ENCODE measurements around the gene GAL3ST1.

Gene GAL3ST1

DNA sequence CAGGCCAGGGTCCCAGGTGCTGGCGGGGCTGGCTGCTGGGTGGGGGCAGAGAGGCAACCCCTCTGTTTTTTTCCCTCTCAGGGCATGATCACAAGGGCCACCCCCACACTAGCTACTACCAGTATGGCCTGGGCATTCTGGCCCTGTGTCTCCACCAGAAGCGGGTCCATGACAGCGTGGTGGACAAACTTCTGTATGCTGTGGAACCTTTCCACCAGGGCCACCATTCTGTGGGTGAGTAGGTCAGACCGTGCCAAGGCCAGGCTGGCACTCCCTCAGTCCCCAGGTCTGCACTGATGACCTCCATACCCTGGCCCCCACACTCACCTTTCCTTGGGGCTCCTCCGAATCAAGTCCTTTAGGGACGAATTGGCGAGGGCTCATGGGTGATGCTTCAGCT lies 39.8 kb upstream of the GAL3ST1 start:
- Histone ChIP-seq H3K36me3 (ENCODE audit: control insufficient read depth, insufficient read depth, low read length) (no peaks in the 10 kb centered on the region), H3K27me3 (ENCODE audit: control insufficient read depth, insufficient read depth, low read length) (no peaks in the 10 kb centered on the region), H3K4me1 (no peaks in the 10 kb centered on the region), H3K4me3 (ENCODE audit: low read depth, low read length) (no peak overlapping the region), H3K79me2 (no peaks in the 10 kb centered on the region), H3K9me3 (ENCODE audit: control insufficient read depth, low read length) (no peaks in the 10 kb centered on the region), H3K27ac (no peak overlapping the region), H3K9ac (no peak overlapping the region), H2AFZ (no peak overlapping the region), H3K4me2 (ENCODE audit: low read length) (no peak overlapping the region)
- TF ChIP-seq, protein P1, sequence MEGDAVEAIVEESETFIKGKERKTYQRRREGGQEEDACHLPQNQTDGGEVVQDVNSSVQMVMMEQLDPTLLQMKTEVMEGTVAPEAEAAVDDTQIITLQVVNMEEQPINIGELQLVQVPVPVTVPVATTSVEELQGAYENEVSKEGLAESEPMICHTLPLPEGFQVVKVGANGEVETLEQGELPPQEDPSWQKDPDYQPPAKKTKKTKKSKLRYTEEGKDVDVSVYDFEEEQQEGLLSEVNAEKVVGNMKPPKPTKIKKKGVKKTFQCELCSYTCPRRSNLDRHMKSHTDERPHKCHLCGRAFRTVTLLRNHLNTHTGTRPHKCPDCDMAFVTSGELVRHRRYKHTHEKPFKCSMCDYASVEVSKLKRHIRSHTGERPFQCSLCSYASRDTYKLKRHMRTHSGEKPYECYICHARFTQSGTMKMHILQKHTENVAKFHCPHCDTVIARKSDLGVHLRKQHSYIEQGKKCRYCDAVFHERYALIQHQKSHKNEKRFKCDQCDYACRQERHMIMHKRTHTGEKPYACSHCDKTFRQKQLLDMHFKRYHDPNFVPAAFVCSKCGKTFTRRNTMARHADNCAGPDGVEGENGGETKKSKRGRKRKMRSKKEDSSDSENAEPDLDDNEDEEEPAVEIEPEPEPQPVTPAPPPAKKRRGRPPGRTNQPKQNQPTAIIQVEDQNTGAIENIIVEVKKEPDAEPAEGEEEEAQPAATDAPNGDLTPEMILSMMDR (IDR thresholded peaks at IDR 0.05) = no peak

DNA sequence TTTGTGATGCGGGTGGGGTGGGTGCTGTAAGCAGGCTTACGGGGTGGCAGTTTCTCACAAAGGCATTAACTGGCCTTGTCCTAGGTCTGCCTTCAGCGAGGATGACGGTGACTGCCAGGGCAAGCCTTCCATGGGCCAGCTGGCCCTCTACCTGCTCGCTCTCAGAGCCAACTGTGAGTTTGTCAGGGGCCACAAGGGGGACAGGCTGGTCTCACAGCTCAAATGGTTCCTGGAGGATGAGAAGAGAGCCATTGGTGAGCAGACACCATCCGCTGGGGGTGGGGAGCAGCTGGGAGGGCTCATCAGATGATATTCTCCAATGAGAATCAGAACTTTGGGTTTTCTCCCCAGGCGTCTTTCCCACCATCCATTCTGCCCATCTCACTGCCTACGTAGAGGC lies 38.3 kb upstream of the GAL3ST1 start:
- TF ChIP-seq, protein P1 (IDR thresholded peaks at IDR 0.05) = no peak
- Histone ChIP-seq H3K9me3 (ENCODE audit: control insufficient read depth, low read length) (no peaks in the 10 kb centered on the region), H3K4me1 (no peaks in the 10 kb centered on the region), H3K4me2 (ENCODE audit: low read length) (no peak overlapping the region), H3K27ac (no peak overlapping the region), H2AFZ (no peak overlapping the region), H3K27me3 (ENCODE audit: control insufficient read depth, insufficient read depth, low read length) (no peaks in the 10 kb centered on the region), H3K9ac (no peak overlapping the region), H3K4me3 (ENCODE audit: low read depth, low read length) (no peak overlapping the region), H3K36me3 (ENCODE audit: control insufficient read depth, insufficient read depth, low read length) (no peaks in the 10 kb centered on the region), H3K79me2 (no peaks in the 10 kb centered on the region)

DNA sequence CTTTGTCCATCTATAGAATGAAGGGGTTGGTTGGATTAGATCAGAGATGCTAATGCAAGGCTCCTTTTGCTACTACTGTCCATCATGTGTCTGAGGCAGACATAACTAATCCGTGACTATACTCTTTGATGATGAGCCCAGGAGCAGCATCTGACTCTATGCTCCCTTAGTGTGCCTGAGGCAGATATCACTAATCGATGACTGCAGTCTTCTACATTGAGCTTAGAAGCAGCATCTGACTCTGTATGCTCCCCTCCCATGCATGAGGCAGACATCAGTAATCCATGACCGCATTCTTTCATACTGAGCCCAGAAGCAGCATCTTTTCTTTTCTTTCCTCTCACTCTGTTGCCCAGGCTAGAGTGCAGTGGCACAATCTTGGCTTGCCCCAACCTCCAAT lies 36.7 kb upstream of the GAL3ST1 start:
- H3K9me3 ChIP-seq (ENCODE audit: control insufficient read depth, low read length) = no peaks in the 10 kb centered on the region
- H3K4me1 ChIP-seq = peaks cover 2% of the 10 kb centered on the region
- H3K79me2 ChIP-seq = no peaks in the 10 kb centered on the region
- H2AFZ ChIP-seq = no peak overlapping the region
- H3K27me3 ChIP-seq (ENCODE audit: control insufficient read depth, insufficient read depth, low read length) = no peaks in the 10 kb centered on the region
- no peaks in the 10 kb centered on the region for H3K36me3 ChIP-seq (ENCODE audit: control insufficient read depth, insufficient read depth, low read length)
- H3K9ac ChIP-seq = no peak overlapping the region
- no peak overlapping the region for H3K27ac ChIP-seq
- H3K4me3 ChIP-seq (ENCODE audit: low read depth, low read length) = no peak overlapping the region
- no peak overlapping the region for H3K4me2 ChIP-seq (ENCODE audit: low read length)
- TF ChIP-seq, protein P1 (IDR thresholded peaks at IDR 0.05) = no peak

DNA sequence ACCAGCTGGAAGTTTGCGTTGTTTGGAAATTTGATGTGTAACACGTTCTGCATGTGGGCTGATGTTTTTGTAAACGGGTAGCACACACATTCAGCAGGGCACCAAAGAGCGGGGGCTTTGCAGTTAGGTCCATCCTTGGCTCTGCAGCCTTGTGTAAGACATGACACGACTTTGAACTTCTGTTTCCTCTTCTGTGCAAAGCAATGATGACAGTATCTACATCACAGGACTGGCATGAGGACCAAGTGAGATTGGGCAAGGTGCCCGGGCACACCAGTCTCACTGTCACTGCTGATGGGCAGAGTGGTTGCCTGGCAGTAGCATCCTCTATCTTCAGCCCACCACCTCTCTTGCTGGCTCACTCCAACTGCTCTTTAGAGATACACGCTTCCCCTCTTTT lies 35.8 kb upstream of the GAL3ST1 start:
- H3K9ac ChIP-seq = no peak overlapping the region
- H3K27ac ChIP-seq = no peak overlapping the region
- peaks cover 4% of the 10 kb centered on the region for H3K4me1 ChIP-seq
- H3K4me2 ChIP-seq (ENCODE audit: low read length) = no peak overlapping the region
- no peaks in the 10 kb centered on the region for H3K27me3 ChIP-seq (ENCODE audit: control insufficient read depth, insufficient read depth, low read length)
- H2AFZ ChIP-seq = no peak overlapping the region
- no peaks in the 10 kb centered on the region for H3K79me2 ChIP-seq
- no peaks in the 10 kb centered on the region for H3K36me3 ChIP-seq (ENCODE audit: control insufficient read depth, insufficient read depth, low read length)
- TF ChIP-seq, protein P1 (IDR thresholded peaks at IDR 0.05) = no peak
- no peaks in the 10 kb centered on the region for H3K9me3 ChIP-seq (ENCODE audit: control insufficient read depth, low read length)
- H3K4me3 ChIP-seq (ENCODE audit: low read depth, low read length) = no peak overlapping the region

DNA sequence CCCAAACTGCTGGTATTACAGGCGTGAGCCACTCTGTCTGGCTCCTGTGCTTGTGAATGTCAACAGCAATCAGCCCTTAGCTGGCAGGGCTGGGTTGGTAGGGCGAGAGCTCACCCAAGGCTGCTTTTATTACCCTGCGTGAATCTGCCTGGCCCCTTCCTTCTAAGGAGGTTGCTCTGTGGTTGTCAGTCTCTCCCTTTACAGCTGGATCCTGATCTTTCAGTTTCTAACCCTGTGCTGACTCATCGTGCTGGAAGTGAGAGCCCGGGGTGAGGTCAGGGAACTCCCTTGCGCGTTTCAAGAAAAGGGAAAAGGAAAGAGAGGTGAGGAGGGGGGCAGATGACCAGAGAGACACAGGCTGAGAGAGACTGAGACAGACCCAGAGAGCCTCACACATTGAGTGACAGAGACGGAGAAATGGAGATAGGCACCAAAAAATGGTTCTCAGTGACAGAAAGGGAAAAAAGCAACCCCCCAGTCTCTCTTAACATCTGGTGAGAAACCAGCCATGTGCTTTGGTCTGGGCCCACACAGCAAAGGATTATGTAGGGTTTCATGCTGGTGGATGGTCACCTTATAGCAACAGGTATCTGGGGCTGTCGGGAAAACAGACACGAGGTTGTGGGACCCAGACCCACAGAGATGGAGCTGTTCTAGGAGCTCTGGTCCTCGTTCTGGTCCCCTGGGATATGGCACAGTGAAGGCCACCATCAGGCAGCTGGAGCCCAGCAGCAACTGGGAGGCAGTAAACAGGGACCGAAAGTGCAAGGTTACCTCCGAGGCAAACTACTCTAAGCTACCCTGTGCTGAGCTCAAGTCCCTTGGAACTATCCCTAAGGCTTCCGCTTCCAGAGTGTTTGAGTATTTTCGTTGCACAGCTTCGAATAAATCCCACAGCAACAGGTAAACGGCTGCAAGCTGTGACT lies 35.1 kb upstream of the GAL3ST1 start:
- Histone ChIP-seq H3K36me3 (ENCODE audit: control insufficient read depth, insufficient read depth, low read length) (no peaks in the 10 kb centered on the region), H3K79me2 (no peaks in the 10 kb centered on the region), H3K4me3 (ENCODE audit: low read depth, low read length) (no peak overlapping the region), H3K4me1 (peaks cover 4% of the 10 kb centered on the region), H3K9ac (no peak overlapping the region), H3K27me3 (ENCODE audit: control insufficient read depth, insufficient read depth, low read length) (no peaks in the 10 kb centered on the region), H3K4me2 (ENCODE audit: low read length) (no peak overlapping the region), H3K9me3 (ENCODE audit: control insufficient read depth, low read length) (no peaks in the 10 kb centered on the region), H3K27ac (peak overlapping the region; percentile 19), H2AFZ (no peak overlapping the region)
- TF ChIP-seq, protein P1 (IDR thresholded peaks at IDR 0.05) = no peak

Measured in parathyroid adenoma (tissue), 2 donors.